ENCODE results near the gene NRG2. TPM values are rescaled to one million over a fixed set of nuclear protein-coding genes. Genes with fewer than 3 reads are reported as not detected.

Gene NRG2
- total and polyA plus RNA-seq, 2 of the 8 experiments (the other 6 are each of a cell fraction or from before 2014, with no cell fraction given), result 0.27 to 0.54 TPM

- Histone ChIP-seq H2BK20ac (ENCODE audit: low read length) (no peak overlapping the region), H3K36me3 (ENCODE audit: control insufficient read depth in 2 of 4, insufficient read depth in 4 of 4, low read length in 3 of 4) (no peaks in the 10 kb centered on the region), H4K5ac (ENCODE audit: insufficient read length, low read depth, low read length) (no peak overlapping the region), H3K9ac (replicated peaks in 1 of 4; ENCODE audit: extremely low read depth in 1 of 4, low read depth in 3 of 4, low read length in 3 of 4) (no peak overlapping the region), H2BK15ac (ENCODE audit: low read length) (no peak overlapping the region), H3K79me2 (ENCODE audit: control insufficient read depth in 1 of 2, insufficient read depth in 2 of 2, low read length in 2 of 2) (no peaks in the 10 kb centered on the region), H3K27me3 (replicated peaks in 1 of 4; ENCODE audit: control insufficient read depth in 3 of 4, extremely low read depth in 1 of 4, insufficient read depth in 3 of 4, low read length in 3 of 4) (peaks cover 0 to 19% (median 5%) of the 10 kb centered on the region in 4 experiments; a peak in 5 of 7 replicates), H2BK5ac (ENCODE audit: low read depth, low read length) (no peak overlapping the region), H3K9me3 (ENCODE audit: insufficient read depth in 2 of 2, low read depth in 1 of 2, low read length in 1 of 2) (no peaks in the 10 kb centered on the region), H4K91ac (replicated peaks; ENCODE audit: insufficient read length, low read length) (no peak overlapping the region), H3K18ac (ENCODE audit: extremely low read depth, low read length) (no peak overlapping the region), H3K4me1 (replicated peaks in 1 of 4; ENCODE audit: control insufficient read depth in 3 of 4, insufficient read depth in 4 of 4, low read length in 3 of 4) (peaks cover 0 to 8% (median 3%) of the 10 kb centered on the region in 4 experiments; a peak in 6 of 7 replicates), H3K56ac (replicated peaks; ENCODE audit: insufficient read length, low read depth, low read length) (no peak overlapping the region), H3K23ac (ENCODE audit: insufficient read length) (no peak overlapping the region), H2BK12ac (ENCODE audit: low read depth, low read length) (no peak overlapping the region), H2BK120ac (replicated peaks; ENCODE audit: low read depth, low read length) (no peak overlapping the region), H3K23me2 (ENCODE audit: low read depth, low read length) (no peaks in the 10 kb centered on the region), H4K20me1 (replicated peaks in 1 of 2; ENCODE audit: control insufficient read depth in 1 of 2, insufficient read depth in 2 of 2, low read length in 2 of 2) (peaks cover 0 to 2% of the 10 kb centered on the region in 2 experiments), H3K4ac (replicated peaks; ENCODE audit: insufficient read length, low read depth, low read length) (no peak overlapping the region), H3K79me1 (ENCODE audit: low read depth, low read length) (no peaks in the 10 kb centered on the region), H2AFZ (ENCODE audit: low read length) (no peak overlapping the region), H3K14ac (ENCODE audit: insufficient read length) (no peak overlapping the region), H3K4me3 (ENCODE audit: extremely low read depth in 1 of 4, insufficient read depth in 2 of 4, low read depth in 3 of 4, low read length in 4 of 4) (no peak overlapping the region), H3K27ac (ENCODE audit: low read depth, low read length) (no peak overlapping the region), H2AK5ac (ENCODE audit: low read depth, low read length) (no peak overlapping the region), H4K8ac (ENCODE audit: extremely low read depth, insufficient read depth, low read length) (no peak overlapping the region), H3K4me2 (ENCODE audit: insufficient read depth in 1 of 2, low read depth in 2 of 2, low read length in 2 of 2) (no peak overlapping the region)
- DNase-seq (ENCODE audit: low read depth in 1 of 2, low spot score in 2 of 2) (no peak), FAIRE-seq (no peak)
- POLR2A ChIA-PET (ENCODE audit: partially characterized antibody), result no interaction called here
- CTCF ChIA-PET (ENCODE audit: partially characterized antibody), result interaction anchor here (1.0 to 16.4 kb wide), 4 partner anchors 48 to 122 kb away, joined by 3 to 181 read pairs (median 4); no protein-coding TSS in a partner anchor
- WGBS, 2 experiments (ENCODE audit: extremely low coverage in 1 of 2, insufficient coverage in 1 of 2, insufficient read length in 1 of 2, insufficient replicate concordance in 2 of 2, low coverage in 1 of 2, low lambda C conversion rate in 2 of 2, missing lambda C conversion rate in 1 of 2), result 83% methylated on average over 3 of the region's 3 CpGs; no CpG with 5 or more reads in 1 of the 2 experiments
- no peak for TF ChIP-seq ASH2L (IDR thresholded peaks at IDR 0.05; ENCODE audit: low read length)
- TF ChIP-seq CBX8 (IDR thresholded peaks at IDR 0.05; ENCODE audit: borderline replicate concordance, low read depth, low read length), result no peak
- no peak for TF ChIP-seq SIX5 (IDR thresholded peaks at IDR 0.05; ENCODE audit: low read depth, low read length)
- no peak for TF ChIP-seq RFX5 (IDR thresholded peaks at IDR 0.05; ENCODE audit: borderline replicate concordance, low read depth, low read length)
- TF ChIP-seq, protein P1, sequence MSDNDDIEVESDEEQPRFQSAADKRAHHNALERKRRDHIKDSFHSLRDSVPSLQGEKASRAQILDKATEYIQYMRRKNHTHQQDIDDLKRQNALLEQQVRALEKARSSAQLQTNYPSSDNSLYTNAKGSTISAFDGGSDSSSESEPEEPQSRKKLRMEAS (IDR thresholded peaks at IDR 0.05), result no peak
- TF ChIP-seq CBX5 (IDR thresholded peaks at IDR 0.05; ENCODE audit: low read depth, low read length), result no peak
- no peak for TF ChIP-seq CEBPB (IDR thresholded peaks at IDR 0.05; ENCODE audit: low read depth, low read length)
- no peak for TF ChIP-seq CHD1 (IDR thresholded peaks at IDR 0.05; ENCODE audit: low read depth, low read length)
- TF ChIP-seq KDM4A (IDR thresholded peaks at IDR 0.05; ENCODE audit: low read depth, low read length, severe bottlenecking), result no peak
- no peak for TF ChIP-seq SUZ12 (IDR thresholded peaks at IDR 0.05; ENCODE audit: low read length)
- no peak for TF ChIP-seq BACH1 (IDR thresholded peaks at IDR 0.05; ENCODE audit: low read length)
- no peak for TF ChIP-seq ZNF274 (IDR thresholded peaks at IDR 0.05; ENCODE audit: borderline replicate concordance, extremely low read depth, low read length)
- TF ChIP-seq USF2 (IDR thresholded peaks at IDR 0.05; ENCODE audit: low read length), result no peak
- TF ChIP-seq NANOG (IDR thresholded peaks at IDR 0.05; ENCODE audit: insufficient read depth, low read depth, low read length, poor library complexity, severe bottlenecking), result no peak
These were observed 133.1 kb downstream of the NRG2 start for GRCh38 chr5:139910036-139910435.

Data from H1 (cell line).